WTC11 (cell line): ENCODE data around the gene ZDHHC14. TPM values are rescaled to one million over a fixed set of nuclear protein-coding genes. Genes with fewer than 3 reads are reported as not detected.

Source experiments
- ATAC-seq: fragments of 200-7000 bp; cut with Tn5 transposase; 2 replicates; pipeline ENCODE4 v1.10.0; 2021; ENCODE audit warnings: mild to moderate bottlenecking, moderate library complexity
- CTCF ChIA-PET: fragments of 300-600 bp; sonication (Branson Sonifier 250); formaldehyde crosslinking; loops from one replicate; lab custom pipeline; 2021; ENCODE audit warnings: antibody characterized with exemption; lab: Charles Lee
- POLR2A ChIA-PET: fragments of 350-600 bp; sonication (Branson Sonifier 250); formaldehyde crosslinking; loops from one replicate; lab custom pipeline; 2021; ENCODE audit warnings: antibody characterized with exemption; lab: Charles Lee
- DNase-seq: peaks from one replicate; pipeline ENCODE4 v3.0.0; 2021; ENCODE audit warnings: low spot score
- H3K27ac Mint-ChIP-seq: 2 replicates; pipeline ENCODE4 v1.8.0; 2021; ENCODE audit warnings: mixed read lengths
- H3K27me3 Mint-ChIP-seq: 2 replicates; pipeline ENCODE4 v1.8.0; 2021; ENCODE audit warnings: low read depth, mild to moderate bottlenecking, moderate library complexity, mixed read lengths
- H3K36me3 Mint-ChIP-seq: 2 replicates; pipeline ENCODE4 v1.8.0; 2021; ENCODE audit warnings: mixed read lengths
- H3K4me1 Mint-ChIP-seq: 2 replicates; pipeline ENCODE4 v1.8.0; 2022; ENCODE audit warnings: mixed read lengths
- H3K4me3 Mint-ChIP-seq: 2 replicates; pipeline ENCODE4 v1.8.0; 2021; ENCODE audit warnings: mild to moderate bottlenecking, moderate library complexity, mixed read lengths
- H3K9me3 Mint-ChIP-seq: 2 replicates; pipeline ENCODE4 v1.8.0; 2021; ENCODE audit warnings: mixed read lengths
- ATF6 ChIP-seq: sonication (generic); formaldehyde crosslinking; IDR thresholded peaks from 2 replicates; pipeline ENCODE4 v1.8.1; 2023; ENCODE audit warnings: mild to moderate bottlenecking, missing genetic modification reagents
- EMX1 ChIP-seq: fragments of 250-450 bp; sonication (Bioruptor Pico); IDR thresholded peaks from 2 replicates; pipeline ENCODE4 v1.8.0; 2021; ENCODE audit warnings: mild to moderate bottlenecking
- FOXP1 ChIP-seq: sonication (generic); formaldehyde crosslinking; IDR thresholded peaks from 2 replicates; pipeline ENCODE4 v1.8.0; 2022; ENCODE audit warnings: missing genetic modification reagents, mild to moderate bottlenecking, moderate library complexity, borderline replicate concordance
- JUN ChIP-seq: sonication (generic); formaldehyde crosslinking; IDR thresholded peaks from 2 replicates; pipeline ENCODE4 v1.8.0; 2023; ENCODE audit warnings: mild to moderate bottlenecking, missing genetic modification reagents
- KAT7 ChIP-seq: sonication (generic); formaldehyde crosslinking; IDR thresholded peaks from 2 replicates; pipeline ENCODE4 v1.8.1; 2023; ENCODE audit warnings: missing genetic modification reagents, mild to moderate bottlenecking, borderline replicate concordance
- NR2C2 ChIP-seq: sonication (generic); formaldehyde crosslinking; IDR thresholded peaks from 2 replicates; pipeline ENCODE4 v1.8.0; 2022; ENCODE audit warnings: mild to moderate bottlenecking, missing genetic modification reagents
- PRRX2 ChIP-seq: fragments of 250-450 bp; sonication (Bioruptor Pico); IDR thresholded peaks from 2 replicates; pipeline ENCODE4 v1.8.0; 2021; ENCODE audit warnings: mild to moderate bottlenecking
- RORB ChIP-seq: fragments of 250-450 bp; sonication (Bioruptor Pico); IDR thresholded peaks from 2 replicates; pipeline ENCODE4 v1.9.0; 2021; ENCODE audit warnings: mild to moderate bottlenecking
- SOX15 ChIP-seq: fragments of 250-450 bp; sonication (Bioruptor Pico); IDR thresholded peaks from 2 replicates; pipeline ENCODE4 v1.9.0; 2021; ENCODE audit warnings: mild to moderate bottlenecking
- TEAD1 ChIP-seq: sonication (generic); formaldehyde crosslinking; IDR thresholded peaks from 2 replicates; pipeline ENCODE4 v1.8.0; 2022; ENCODE audit warnings: mild to moderate bottlenecking, missing genetic modification reagents
- TEAD4 ChIP-seq: sonication (generic); formaldehyde crosslinking; IDR thresholded peaks from 2 replicates; pipeline ENCODE4 v1.8.0; 2022; ENCODE audit warnings: mild to moderate bottlenecking, missing genetic modification reagents
- USF1 ChIP-seq: sonication (generic); formaldehyde crosslinking; IDR thresholded peaks from 2 replicates; pipeline ENCODE4 v1.8.0; 2022; ENCODE audit warnings: mild to moderate bottlenecking, missing genetic modification reagents
- USF2 ChIP-seq: sonication (generic); formaldehyde crosslinking; IDR thresholded peaks from 2 replicates; pipeline ENCODE4 v1.8.1; 2023; ENCODE audit warnings: mild to moderate bottlenecking, missing genetic modification reagents, moderate library complexity
- ZNF138 ChIP-seq: sonication (generic); formaldehyde crosslinking; conservative IDR thresholded peaks from 2 replicates; pipeline ENCODE4 v1.8.1; 2022; ENCODE audit warnings: mild to moderate bottlenecking, moderate library complexity, missing genetic modification reagents
- ZNF423 ChIP-seq: fragments of 250-450 bp; sonication (Bioruptor Pico); IDR thresholded peaks from 2 replicates; pipeline ENCODE4 v2.1.2; 2022; ENCODE audit warnings: mild to moderate bottlenecking, moderate library complexity
- total RNA-seq: library from RNA; stranded (reverse); gene quantifications from 3 replicates; pipeline ENCODE4 v1.2.3, GENCODE V29; 2021
- TF ChIP-seq, protein P1 (sequence below): sonication (generic); formaldehyde crosslinking; IDR thresholded peaks from 2 replicates; pipeline ENCODE4 v1.8.0; 2022; ENCODE audit warnings: missing genetic modification reagents
- TF ChIP-seq, protein P2 (sequence below): fragments of 250-450 bp; sonication (Bioruptor Pico); IDR thresholded peaks from 2 replicates; pipeline ENCODE4 v1.9.0; 2021; ENCODE audit warnings: mild to moderate bottlenecking, borderline replicate concordance
- TF ChIP-seq, protein P3 (sequence below): sonication (generic); formaldehyde crosslinking; IDR thresholded peaks from 2 replicates; pipeline ENCODE4 v1.8.1; 2022; ENCODE audit warnings: low read depth, missing genetic modification reagents, borderline replicate concordance

ZDHHC14 gene
- total RNA-seq, 1 experiment from 2014 or later, result 6.6 TPM

DNA sequence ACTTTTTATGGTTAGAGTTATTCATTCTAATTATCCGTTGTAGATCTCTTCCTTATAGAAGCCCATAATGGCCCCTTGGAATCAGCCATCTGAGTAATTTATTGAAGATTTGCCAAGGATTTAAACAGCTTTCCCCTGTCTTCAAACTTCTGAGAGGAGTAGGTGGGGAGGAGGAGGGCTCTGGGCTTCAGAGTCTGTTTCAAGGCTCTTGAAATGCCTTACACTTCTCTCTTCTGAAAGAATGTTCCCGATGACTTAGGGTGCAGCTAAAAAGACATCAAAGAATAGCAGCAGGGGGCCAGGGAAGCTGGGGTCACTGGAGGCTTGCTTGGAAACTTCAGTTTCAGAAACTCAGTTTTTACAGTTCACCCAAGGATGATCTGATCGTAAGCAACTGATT lies 165.3 kb downstream of the ZDHHC14 start (continued):
- no peak for TF ChIP-seq RORB (CRISPR knock-in tag)

GRCh38 chr6:157547112-157547511 lies 166.1 kb downstream of the ZDHHC14 start:
- CTCF ChIA-PET, result interaction anchor here (0.6 to 1.0 kb wide), 2 partner anchors 12 to 15 kb away, joined by 3 to 4 read pairs; no protein-coding TSS in a partner anchor

GRCh38 chr6:157548635-157549467 lies 167.9 kb downstream of the ZDHHC14 start:
- ATAC-seq, result no peak
- Mint-ChIP-seq H3K4me3 (no peak overlapping the region), H3K4me1 (peaks cover 61% of the 10 kb centered on the region), H3K36me3 (peaks cover 28% of the 10 kb centered on the region), H3K9me3 (peaks cover 12% of the 10 kb centered on the region), H3K27me3 (no peaks in the 10 kb centered on the region; the same call in none of the 2 replicates), H3K27ac (no peak overlapping the region)
- POLR2A ChIA-PET, result no interaction called here
- TF ChIP-seq NR2C2 (CRISPR knock-in tag) (no peak), TEAD1 (CRISPR knock-in tag) (no peak), EMX1 (CRISPR knock-in tag) (no peak), FOXP1 (no peak), ZNF423 (CRISPR knock-in tag) (no peak), USF2 (CRISPR knock-in tag) (no peak), ATF6 (CRISPR knock-in tag) (no peak), KAT7 (no peak)
- TF ChIP-seq, protein P1, sequence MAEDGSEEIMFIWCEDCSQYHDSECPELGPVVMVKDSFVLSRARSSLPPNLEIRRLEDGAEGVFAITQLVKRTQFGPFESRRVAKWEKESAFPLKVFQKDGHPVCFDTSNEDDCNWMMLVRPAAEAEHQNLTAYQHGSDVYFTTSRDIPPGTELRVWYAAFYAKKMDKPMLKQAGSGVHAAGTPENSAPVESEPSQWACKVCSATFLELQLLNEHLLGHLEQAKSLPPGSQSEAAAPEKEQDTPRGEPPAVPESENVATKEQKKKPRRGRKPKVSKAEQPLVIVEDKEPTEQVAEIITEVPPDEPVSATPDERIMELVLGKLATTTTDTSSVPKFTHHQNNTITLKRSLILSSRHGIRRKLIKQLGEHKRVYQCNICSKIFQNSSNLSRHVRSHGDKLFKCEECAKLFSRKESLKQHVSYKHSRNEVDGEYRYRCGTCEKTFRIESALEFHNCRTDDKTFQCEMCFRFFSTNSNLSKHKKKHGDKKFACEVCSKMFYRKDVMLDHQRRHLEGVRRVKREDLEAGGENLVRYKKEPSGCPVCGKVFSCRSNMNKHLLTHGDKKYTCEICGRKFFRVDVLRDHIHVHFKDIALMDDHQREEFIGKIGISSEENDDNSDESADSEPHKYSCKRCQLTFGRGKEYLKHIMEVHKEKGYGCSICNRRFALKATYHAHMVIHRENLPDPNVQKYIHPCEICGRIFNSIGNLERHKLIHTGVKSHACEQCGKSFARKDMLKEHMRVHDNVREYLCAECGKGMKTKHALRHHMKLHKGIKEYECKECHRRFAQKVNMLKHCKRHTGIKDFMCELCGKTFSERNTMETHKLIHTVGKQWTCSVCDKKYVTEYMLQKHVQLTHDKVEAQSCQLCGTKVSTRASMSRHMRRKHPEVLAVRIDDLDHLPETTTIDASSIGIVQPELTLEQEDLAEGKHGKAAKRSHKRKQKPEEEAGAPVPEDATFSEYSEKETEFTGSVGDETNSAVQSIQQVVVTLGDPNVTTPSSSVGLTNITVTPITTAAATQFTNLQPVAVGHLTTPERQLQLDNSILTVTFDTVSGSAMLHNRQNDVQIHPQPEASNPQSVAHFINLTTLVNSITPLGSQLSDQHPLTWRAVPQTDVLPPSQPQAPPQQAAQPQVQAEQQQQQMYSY (CRISPR knock-in tag), result no peak
- CTCF ChIA-PET, result no interaction called here
- DNase-seq, result no peak

More at GRCh38 chr6:157547112-157547511, 166.1 kb downstream of the ZDHHC14 start:
- Mint-ChIP-seq H3K36me3 (peaks cover 32% of the 10 kb centered on the region), H3K9me3 (peaks cover 12% of the 10 kb centered on the region), H3K4me1 (peaks cover 45% of the 10 kb centered on the region), H3K4me3 (no peak overlapping the region), H3K27me3 (no peaks in the 10 kb centered on the region; the same call in none of the 2 replicates), H3K27ac (no peak overlapping the region)
- TF ChIP-seq SOX15 (CRISPR knock-in tag), result no peak
- TF ChIP-seq PRRX2 (CRISPR knock-in tag), result no peak
- no peak for DNase-seq
- POLR2A ChIA-PET, result no interaction called here
- no peak for ATAC-seq

DNA sequence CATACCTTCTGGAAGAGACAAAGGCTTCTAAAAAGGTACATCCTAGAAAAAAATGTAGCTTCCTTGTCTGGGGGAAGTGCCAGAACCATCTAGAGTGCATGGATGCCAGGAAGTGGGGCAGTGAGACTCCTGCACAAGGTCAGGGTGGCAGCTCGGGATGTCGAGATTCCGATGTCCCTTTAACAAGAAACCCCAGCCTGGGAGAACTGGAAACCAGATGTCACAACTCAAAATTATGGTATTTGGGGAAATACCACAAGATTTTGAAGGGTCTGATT lies 168.4 kb downstream of the ZDHHC14 start:
- ChIA-PET CTCF (no interaction called here), POLR2A (no interaction called here)
- H3K9me3 Mint-ChIP-seq, result peaks cover 12% of the 10 kb centered on the region
- no peak overlapping the region for H3K4me3 Mint-ChIP-seq
- H3K36me3 Mint-ChIP-seq, result peaks cover 24% of the 10 kb centered on the region
- peaks cover 65% of the 10 kb centered on the region for H3K4me1 Mint-ChIP-seq
- H3K27ac Mint-ChIP-seq, result no peak overlapping the region
- ATAC-seq, result no peak
- no peak for DNase-seq
- no peaks in the 10 kb centered on the region; the same call in none of the 2 replicates for H3K27me3 Mint-ChIP-seq
- TF ChIP-seq, protein P2, sequence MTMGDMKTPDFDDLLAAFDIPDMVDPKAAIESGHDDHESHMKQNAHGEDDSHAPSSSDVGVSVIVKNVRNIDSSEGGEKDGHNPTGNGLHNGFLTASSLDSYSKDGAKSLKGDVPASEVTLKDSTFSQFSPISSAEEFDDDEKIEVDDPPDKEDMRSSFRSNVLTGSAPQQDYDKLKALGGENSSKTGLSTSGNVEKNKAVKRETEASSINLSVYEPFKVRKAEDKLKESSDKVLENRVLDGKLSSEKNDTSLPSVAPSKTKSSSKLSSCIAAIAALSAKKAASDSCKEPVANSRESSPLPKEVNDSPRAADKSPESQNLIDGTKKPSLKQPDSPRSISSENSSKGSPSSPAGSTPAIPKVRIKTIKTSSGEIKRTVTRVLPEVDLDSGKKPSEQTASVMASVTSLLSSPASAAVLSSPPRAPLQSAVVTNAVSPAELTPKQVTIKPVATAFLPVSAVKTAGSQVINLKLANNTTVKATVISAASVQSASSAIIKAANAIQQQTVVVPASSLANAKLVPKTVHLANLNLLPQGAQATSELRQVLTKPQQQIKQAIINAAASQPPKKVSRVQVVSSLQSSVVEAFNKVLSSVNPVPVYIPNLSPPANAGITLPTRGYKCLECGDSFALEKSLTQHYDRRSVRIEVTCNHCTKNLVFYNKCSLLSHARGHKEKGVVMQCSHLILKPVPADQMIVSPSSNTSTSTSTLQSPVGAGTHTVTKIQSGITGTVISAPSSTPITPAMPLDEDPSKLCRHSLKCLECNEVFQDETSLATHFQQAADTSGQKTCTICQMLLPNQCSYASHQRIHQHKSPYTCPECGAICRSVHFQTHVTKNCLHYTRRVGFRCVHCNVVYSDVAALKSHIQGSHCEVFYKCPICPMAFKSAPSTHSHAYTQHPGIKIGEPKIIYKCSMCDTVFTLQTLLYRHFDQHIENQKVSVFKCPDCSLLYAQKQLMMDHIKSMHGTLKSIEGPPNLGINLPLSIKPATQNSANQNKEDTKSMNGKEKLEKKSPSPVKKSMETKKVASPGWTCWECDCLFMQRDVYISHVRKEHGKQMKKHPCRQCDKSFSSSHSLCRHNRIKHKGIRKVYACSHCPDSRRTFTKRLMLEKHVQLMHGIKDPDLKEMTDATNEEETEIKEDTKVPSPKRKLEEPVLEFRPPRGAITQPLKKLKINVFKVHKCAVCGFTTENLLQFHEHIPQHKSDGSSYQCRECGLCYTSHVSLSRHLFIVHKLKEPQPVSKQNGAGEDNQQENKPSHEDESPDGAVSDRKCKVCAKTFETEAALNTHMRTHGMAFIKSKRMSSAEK, result no peak
- TF ChIP-seq, protein P3, sequence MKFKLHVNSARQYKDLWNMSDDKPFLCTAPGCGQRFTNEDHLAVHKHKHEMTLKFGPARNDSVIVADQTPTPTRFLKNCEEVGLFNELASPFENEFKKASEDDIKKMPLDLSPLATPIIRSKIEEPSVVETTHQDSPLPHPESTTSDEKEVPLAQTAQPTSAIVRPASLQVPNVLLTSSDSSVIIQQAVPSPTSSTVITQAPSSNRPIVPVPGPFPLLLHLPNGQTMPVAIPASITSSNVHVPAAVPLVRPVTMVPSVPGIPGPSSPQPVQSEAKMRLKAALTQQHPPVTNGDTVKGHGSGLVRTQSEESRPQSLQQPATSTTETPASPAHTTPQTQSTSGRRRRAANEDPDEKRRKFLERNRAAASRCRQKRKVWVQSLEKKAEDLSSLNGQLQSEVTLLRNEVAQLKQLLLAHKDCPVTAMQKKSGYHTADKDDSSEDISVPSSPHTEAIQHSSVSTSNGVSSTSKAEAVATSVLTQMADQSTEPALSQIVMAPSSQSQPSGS (CRISPR knock-in tag), result no peak
- TF ChIP-seq USF1 (no peak), TEAD4 (CRISPR knock-in tag) (no peak), JUN (no peak), ZNF138 (CRISPR knock-in tag) (no peak)
